KBM-7 (cell line): ENCODE measurements around the gene RASGEF1C.

Source experiments
- DNase-seq: peaks from one replicate; pipeline ENCODE4 v3.0.0-alpha.2; 2015
- in situ Hi-C: fragments of 300-500 bp; cut with MboI; formaldehyde crosslinking; loops from 2 replicates; pipeline ENCODE4 v1.14.3; 2020; ENCODE audit warnings: low sequenced_read_pairs, low pct_unique_long_range_greater_than_20kb, mixed read lengths

RASGEF1C gene

DNA sequence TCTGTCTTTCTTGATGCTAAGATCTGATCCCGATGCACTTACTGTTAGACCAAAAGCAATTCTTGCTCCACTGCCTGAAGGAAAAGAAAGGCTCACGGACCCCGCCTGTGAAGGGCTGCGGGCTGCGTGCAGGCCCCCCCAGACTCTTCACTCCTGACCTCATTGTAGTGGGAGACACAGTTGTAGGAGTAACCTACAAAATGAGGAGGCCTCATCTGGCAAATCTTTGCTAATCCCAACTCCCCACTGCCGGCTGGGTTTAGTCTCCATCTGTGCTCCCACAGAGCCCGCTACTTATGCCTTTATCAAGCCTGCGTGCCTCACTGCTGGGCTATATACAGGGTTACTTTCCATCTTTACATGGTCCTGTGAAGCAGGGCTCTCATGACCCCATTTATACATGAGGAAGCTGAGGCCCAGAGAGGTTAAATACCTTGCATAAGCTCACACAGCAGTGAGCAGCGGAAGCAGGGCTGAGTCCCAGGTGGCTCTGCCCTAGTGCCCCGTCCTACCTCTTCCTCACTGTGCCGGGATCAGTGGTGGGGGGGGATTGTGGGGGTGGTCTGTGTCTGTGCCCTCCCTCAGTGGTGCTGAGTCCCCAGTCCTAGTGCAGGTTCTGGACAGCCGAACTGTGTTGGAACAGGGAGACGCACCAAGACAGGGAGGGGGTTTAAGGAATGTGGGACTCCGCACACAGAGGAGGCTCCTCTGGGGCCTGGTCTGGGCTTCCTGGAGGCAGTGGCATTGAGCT, 93.5 kb downstream of the RASGEF1C start:
- no peak for DNase-seq
- in situ Hi-C loops: no loop called here

DNA sequence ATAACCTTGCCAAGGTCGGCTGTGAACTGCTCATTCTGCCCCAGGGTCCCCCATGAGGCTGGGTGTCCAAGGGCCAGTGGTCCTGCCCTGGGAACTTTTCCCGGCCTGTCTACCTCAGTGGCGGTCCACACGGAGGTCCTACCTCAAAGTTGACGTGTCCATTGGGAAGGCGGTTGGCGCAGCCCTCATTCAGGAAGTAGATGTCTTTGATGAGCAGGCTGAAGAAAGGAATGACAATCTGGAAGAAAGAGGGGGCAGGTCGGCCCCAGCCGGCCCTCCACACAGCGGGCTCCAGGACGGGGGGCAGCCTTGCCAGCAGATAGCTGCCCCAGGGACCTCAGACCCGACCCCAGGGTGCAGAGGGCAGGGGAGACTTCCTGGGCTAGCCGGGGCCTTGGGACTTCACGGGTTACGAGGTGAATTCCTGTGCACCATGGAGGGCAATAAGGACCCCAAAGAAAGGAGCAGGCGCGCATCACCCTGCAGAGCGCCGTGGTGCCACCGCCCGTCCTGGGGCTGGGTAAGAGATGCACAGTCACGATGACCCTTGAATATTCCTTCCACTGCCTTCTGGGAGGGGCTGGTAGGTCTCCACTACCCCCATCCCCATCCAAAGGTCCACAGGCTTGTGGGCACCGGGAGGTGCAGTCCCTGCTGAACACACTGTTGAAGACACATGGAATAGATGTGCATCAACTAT, 94.6 kb downstream of the RASGEF1C start:
- in situ Hi-C loops: no loop called here
- no peak for DNase-seq

DNA sequence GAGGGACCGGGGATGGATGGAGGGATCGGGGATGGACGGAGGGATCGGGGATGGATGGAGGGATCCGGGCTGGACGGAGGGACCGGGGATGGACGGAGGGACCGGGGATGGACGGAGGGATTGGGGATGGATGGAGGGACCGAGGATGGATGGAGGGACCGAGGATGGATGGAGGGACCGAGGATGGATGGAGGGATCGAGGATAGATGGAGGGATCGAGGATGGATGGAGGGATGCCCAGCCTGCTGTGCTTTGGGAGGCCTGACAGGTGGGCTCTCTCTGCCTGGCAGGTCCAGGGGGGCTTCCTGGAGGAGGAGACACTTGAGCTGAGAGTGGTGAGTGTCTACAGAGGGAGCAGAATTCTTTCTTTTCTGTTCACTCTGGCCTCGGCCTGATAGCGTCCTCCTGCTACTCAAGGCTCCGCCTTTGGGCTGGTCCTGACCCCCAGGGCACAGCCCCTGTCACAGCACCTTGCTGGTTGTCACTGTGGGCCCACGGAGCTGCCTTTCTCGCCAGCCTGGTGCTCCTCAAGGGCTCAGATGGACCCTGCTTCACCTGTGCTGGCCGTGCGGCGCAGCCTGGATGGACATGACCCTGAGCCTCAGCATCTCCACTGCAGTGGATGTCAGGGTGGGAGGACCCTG, 95.2 kb downstream of the RASGEF1C start:
- DNase-seq: no peak
- in situ Hi-C loops: no loop called here

GRCh38 chr5:180112181-180112861, 96.7 kb downstream of the RASGEF1C start:
- DNase-seq: no peak
- in situ Hi-C loops: no loop called here

- DNase-seq: no peak
- in situ Hi-C loops: no loop called here
Measured at GRCh38 chr5:180111273-180112002, 97.6 kb downstream of the RASGEF1C start.

- in situ Hi-C loops: no loop called here
- DNase-seq: no peak
Measured at GRCh38 chr5:180109920-180110319, 99.1 kb downstream of the RASGEF1C start.

DNA sequence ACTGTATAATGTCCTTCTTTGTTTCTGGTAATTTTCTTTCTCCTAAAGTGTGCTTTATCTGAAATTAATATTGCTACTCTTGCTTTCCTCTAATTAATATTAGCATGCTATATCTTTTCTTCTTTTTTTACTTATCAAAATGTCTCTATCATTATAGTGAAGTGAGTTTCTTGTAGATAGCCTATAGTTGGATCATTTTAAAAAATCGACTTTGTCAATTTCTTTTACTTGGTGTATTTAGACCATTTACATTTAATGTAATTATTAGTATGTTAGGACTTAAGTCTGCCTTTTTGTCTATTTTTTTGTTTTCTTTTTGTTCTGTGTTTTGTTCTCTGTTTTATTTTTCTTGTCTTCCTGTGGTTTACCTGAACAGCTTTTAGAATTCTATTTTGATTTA, 102.0 kb downstream of the RASGEF1C start:
- in situ Hi-C loops: no loop called here
- DNase-seq: no peak

- no peak for DNase-seq
- in situ Hi-C loops: no loop called here
Measured at GRCh38 chr5:180105827-180106312, 103.1 kb downstream of the RASGEF1C start.

GRCh38 chr5:180104168-180104530, 104.9 kb downstream of the RASGEF1C start:
- DNase-seq: no peak
- in situ Hi-C loops: no loop called here

DNA sequence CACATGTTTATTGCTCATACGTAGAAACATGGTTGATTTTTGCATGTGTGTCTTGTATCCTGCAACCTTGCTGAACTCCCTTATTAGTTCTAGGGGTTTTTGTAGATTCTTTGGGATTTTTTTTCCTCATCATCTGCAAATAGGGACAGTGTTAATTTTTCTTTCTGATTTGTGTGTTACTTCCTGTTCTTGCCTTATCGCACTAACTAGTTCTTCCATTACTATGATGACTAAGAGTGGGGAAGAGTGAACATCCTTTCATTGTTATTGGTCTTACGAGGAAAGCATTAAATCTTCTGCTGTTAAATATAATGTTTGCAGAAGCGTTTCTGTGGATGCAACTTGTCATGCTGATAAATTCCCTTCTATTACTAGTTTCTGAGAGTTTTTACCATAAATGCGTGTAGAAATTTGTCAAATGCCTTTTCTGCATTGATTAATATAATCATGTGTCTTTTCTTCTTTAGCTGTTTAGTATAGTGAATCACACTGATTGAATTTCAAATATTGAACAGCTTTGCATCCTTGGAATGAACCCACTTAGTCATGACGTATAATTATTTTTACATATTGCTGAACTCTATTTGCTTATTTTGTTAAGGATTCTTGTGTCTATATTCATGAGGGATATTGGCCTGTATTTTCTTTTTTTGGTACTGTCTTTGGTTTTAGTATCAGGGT, 105.4 kb downstream of the RASGEF1C start:
- no peak for DNase-seq
- in situ Hi-C loops: no loop called here

DNA sequence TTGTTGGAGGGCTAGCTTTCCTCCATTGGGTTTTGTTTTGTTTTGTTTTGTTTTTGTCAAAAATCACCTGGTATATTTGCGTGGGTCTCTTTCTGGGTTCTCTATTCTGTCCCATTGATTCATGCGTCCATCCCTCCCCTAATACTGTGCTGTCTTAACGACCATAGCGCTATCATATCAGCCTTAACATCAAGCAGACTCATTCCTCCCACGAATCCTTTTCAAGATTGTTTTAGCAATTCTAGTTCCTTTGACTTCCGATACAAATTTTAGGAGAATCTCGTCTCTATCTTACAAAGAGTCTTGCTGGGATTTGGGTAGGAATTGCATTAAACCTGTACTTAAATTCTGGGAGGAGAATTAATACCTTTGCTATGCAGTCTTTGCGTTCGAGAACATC, 106.4 kb downstream of the RASGEF1C start:
- no peak for DNase-seq
- in situ Hi-C loops: no loop called here

DNA sequence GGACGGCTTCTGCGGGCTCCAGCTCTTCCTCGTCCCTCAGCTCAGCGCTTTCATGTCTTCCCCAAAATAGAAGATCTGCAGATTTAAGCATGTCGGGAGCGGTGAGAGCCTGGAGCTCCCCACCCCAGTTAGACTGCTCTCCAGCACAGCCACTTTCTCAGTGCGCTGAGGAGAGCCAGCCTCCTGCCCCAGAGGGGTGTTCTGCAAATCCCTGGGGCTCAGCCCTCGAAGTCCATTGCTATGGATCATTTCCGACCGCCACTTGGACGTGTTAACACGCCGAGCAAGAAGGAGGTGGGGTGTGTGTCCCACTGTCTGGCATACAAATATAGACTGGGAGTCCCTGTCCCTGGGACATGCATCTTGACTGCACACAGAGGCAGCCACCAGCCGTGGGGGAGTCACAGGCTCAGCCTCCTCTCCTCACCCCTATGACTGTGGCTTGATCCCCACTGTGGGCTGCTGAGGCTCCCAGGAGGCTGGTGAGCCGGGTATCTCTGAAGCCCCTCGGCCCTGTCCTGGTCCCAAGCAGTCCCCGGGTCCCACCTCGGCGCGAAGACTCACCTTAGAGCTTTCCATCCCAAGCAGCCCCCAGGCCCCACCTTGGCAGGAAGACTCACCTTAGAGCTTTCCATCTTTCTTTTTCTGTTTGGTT, 107.4 kb downstream of the RASGEF1C start:
- no peak for DNase-seq
- in situ Hi-C loops: no loop called here

- no peak for DNase-seq
- in situ Hi-C loops: no loop called here
Measured at GRCh38 chr5:180100621-180101450, 108.2 kb downstream of the RASGEF1C start.

DNA sequence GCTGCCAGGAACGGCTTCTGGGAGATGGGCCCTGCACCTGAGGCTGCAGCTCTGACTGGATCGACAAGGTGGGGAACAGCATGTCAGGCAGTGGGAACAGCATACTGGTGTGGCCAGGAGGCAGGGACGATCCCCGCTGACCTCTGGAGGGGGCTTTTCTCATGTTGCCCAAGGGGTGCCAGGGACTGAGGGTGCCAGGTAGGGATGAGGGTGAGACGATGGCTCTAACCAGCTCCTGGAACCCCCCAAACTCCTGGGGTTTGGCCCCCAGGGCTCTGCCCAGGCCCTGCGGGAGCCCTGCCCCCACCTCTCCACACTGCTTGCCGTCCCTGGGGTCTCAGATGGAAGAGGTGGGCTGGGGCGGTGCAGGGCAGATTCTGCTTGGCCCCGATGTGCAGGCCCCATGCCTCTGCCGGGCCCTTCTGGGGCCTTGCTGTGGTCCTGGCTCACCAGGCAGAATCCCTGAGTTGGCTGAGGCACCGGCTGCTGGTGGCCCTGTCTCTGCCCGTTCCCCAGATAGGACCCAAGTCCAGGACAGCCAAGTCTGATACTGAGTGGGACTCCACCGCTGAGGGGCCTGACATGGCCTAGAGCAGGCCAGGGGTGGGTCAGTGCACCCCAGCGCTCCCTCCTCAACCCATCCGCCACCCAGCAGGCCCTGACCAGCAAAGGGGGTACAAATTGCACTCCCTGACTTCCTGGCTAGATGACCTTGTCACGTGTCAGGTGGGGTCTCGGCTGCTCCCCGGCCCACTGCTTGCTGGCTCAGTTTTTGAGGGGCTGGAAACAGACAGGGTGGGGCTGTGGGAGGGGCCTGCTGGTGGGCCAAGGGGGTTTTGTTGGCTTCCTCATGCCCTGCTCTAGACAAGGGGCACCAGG, 109.0 kb downstream of the RASGEF1C start:
- no peak for DNase-seq
- in situ Hi-C loops: no loop called here

DNA sequence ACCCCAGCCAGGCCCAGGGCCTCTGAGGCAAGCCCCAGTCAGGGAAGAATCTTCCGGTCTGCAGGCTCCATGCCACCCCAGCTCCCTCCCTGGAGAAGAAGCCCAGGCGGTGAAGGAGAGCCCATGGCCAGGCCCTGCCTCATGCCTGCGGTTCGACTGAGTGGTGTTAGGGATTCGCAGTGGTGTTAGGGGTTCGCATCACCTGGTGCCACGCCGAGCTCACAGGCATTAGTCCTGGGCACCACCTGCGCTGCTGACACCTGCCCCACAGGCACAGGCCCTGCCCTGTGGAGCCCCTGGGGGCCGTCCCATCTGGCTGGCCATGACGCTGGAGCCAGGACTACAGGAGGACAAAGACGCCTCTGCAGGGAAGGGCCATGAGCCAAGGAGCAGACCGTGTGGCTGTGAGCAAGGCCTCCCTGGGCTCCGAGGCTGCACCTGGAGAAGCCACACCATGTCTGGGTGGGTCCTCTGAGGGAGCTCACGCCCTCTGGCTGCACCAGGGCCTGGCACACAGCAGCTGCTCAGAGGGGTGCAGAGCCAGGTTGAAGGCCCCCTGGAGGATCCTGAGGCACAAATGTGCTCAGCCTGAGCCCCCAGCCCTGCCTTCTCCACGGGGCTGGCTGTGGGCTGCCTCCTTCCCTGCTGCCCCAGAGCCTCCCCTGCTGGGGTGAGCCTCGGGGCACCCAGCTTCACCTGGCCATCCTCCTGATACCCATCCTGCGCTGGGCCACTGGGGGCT, 109.8 kb downstream of the RASGEF1C start:
- DNase-seq: no peak
- in situ Hi-C loops: no loop called here

- in situ Hi-C loops: no loop called here
- no peak for DNase-seq
Measured at GRCh38 chr5:180098526-180098925, 110.5 kb downstream of the RASGEF1C start.
